WTC11 (cell line): ENCODE results near the gene MSI2.

ENCODE experiments used
- CBFB ChIP-seq: sonication (generic); formaldehyde crosslinking; IDR thresholded peaks from 2 replicates; pipeline ENCODE4 v1.8.1; 2022; ENCODE audit warnings: mild to moderate bottlenecking, low read depth, missing genetic modification reagents
- ESRRA ChIP-seq: sonication (generic); formaldehyde crosslinking; IDR thresholded peaks from 2 replicates; pipeline ENCODE4 v1.8.1; 2022; ENCODE audit warnings: mild to moderate bottlenecking, missing genetic modification reagents, borderline replicate concordance
- GTF2I ChIP-seq: fragments of 250-450 bp; sonication (Bioruptor Pico); conservative IDR thresholded peaks from 2 replicates; pipeline ENCODE4 v1.4.0; 2021; ENCODE audit warnings: mild to moderate bottlenecking
- NR2C2 ChIP-seq: sonication (generic); formaldehyde crosslinking; IDR thresholded peaks from 2 replicates; pipeline ENCODE4 v1.8.0; 2022; ENCODE audit warnings: mild to moderate bottlenecking, missing genetic modification reagents
- SP1 ChIP-seq: sonication (generic); formaldehyde crosslinking; conservative IDR thresholded peaks from 2 replicates; pipeline ENCODE4 v1.8.1; 2022; ENCODE audit warnings: missing genetic modification reagents
- TCF7 ChIP-seq: sonication (generic); formaldehyde crosslinking; IDR thresholded peaks from 2 replicates; pipeline ENCODE4 v1.8.0; 2022; ENCODE audit warnings: mild to moderate bottlenecking, low read depth, missing genetic modification reagents, moderate library complexity
- TEAD4 ChIP-seq: sonication (generic); formaldehyde crosslinking; IDR thresholded peaks from 2 replicates; pipeline ENCODE4 v1.8.0; 2022; ENCODE audit warnings: mild to moderate bottlenecking, missing genetic modification reagents
- ZNF232 ChIP-seq: sonication (generic); formaldehyde crosslinking; IDR thresholded peaks from 2 replicates; pipeline ENCODE4 v1.8.0; 2022; ENCODE audit warnings: mild to moderate bottlenecking, missing genetic modification reagents
- TF ChIP-seq, protein P1 (sequence below): fragments of 200-600 bp; IDR thresholded peaks from 2 replicates; pipeline ENCODE4 v1.8.0; 2022; ENCODE audit warnings: antibody characterized with exemption
- TF ChIP-seq, protein P2 (sequence below): sonication (generic); formaldehyde crosslinking; IDR thresholded peaks from 2 replicates; pipeline ENCODE4 v1.8.0; 2022; ENCODE audit warnings: missing genetic modification reagents
- TF ChIP-seq, protein P3 (sequence below): sonication (generic); formaldehyde crosslinking; IDR thresholded peaks from 2 replicates; pipeline ENCODE4 v1.8.1; 2022; ENCODE audit warnings: mild to moderate bottlenecking, missing genetic modification reagents, moderate library complexity, borderline replicate concordance
- TF ChIP-seq, protein P4 (sequence below): sonication (generic); formaldehyde crosslinking; conservative IDR thresholded peaks from 2 replicates; pipeline ENCODE4 v1.8.1; 2023; ENCODE audit warnings: mild to moderate bottlenecking, low read depth, missing genetic modification reagents, moderate library complexity
- TF ChIP-seq, protein P5 (sequence below): sonication (generic); formaldehyde crosslinking; IDR thresholded peaks from 2 replicates; pipeline ENCODE4 v1.8.1; 2023; ENCODE audit warnings: mild to moderate bottlenecking, missing genetic modification reagents, moderate library complexity

DNA sequence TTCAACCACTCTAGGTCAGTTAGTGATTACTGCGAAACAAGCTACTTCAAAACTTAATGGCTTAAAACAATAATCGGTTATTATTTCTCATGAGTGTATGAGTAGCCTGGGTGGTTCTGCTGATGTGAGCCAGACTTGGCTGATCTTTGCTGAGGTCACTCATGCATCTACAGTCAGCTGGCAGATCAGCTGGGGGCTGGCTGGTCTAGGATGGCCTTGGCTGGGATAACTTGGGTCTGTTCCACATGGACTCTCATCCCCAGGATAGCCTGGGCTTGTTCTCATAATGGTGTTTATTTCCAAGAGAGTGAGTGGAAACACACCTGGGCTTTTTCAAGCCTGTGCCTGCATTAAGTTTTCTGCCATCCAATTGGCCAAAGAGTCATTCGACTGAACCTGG, 475.7 kb downstream of the MSI2 start:
- TF ChIP-seq, protein P1, sequence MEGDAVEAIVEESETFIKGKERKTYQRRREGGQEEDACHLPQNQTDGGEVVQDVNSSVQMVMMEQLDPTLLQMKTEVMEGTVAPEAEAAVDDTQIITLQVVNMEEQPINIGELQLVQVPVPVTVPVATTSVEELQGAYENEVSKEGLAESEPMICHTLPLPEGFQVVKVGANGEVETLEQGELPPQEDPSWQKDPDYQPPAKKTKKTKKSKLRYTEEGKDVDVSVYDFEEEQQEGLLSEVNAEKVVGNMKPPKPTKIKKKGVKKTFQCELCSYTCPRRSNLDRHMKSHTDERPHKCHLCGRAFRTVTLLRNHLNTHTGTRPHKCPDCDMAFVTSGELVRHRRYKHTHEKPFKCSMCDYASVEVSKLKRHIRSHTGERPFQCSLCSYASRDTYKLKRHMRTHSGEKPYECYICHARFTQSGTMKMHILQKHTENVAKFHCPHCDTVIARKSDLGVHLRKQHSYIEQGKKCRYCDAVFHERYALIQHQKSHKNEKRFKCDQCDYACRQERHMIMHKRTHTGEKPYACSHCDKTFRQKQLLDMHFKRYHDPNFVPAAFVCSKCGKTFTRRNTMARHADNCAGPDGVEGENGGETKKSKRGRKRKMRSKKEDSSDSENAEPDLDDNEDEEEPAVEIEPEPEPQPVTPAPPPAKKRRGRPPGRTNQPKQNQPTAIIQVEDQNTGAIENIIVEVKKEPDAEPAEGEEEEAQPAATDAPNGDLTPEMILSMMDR = no peak
- TF ChIP-seq, protein P2, sequence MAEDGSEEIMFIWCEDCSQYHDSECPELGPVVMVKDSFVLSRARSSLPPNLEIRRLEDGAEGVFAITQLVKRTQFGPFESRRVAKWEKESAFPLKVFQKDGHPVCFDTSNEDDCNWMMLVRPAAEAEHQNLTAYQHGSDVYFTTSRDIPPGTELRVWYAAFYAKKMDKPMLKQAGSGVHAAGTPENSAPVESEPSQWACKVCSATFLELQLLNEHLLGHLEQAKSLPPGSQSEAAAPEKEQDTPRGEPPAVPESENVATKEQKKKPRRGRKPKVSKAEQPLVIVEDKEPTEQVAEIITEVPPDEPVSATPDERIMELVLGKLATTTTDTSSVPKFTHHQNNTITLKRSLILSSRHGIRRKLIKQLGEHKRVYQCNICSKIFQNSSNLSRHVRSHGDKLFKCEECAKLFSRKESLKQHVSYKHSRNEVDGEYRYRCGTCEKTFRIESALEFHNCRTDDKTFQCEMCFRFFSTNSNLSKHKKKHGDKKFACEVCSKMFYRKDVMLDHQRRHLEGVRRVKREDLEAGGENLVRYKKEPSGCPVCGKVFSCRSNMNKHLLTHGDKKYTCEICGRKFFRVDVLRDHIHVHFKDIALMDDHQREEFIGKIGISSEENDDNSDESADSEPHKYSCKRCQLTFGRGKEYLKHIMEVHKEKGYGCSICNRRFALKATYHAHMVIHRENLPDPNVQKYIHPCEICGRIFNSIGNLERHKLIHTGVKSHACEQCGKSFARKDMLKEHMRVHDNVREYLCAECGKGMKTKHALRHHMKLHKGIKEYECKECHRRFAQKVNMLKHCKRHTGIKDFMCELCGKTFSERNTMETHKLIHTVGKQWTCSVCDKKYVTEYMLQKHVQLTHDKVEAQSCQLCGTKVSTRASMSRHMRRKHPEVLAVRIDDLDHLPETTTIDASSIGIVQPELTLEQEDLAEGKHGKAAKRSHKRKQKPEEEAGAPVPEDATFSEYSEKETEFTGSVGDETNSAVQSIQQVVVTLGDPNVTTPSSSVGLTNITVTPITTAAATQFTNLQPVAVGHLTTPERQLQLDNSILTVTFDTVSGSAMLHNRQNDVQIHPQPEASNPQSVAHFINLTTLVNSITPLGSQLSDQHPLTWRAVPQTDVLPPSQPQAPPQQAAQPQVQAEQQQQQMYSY (CRISPR knock-in tag) = no peak
- TF ChIP-seq CBFB (no peak), TCF7 (CRISPR knock-in tag) (no peak), TEAD4 (CRISPR knock-in tag) (no peak), ZNF232 (no peak), GTF2I (CRISPR knock-in tag) (no peak), NR2C2 (CRISPR knock-in tag) (no peak), ESRRA (CRISPR knock-in tag) (no peak), SP1 (CRISPR knock-in tag) (no peak)
- TF ChIP-seq, protein P3, sequence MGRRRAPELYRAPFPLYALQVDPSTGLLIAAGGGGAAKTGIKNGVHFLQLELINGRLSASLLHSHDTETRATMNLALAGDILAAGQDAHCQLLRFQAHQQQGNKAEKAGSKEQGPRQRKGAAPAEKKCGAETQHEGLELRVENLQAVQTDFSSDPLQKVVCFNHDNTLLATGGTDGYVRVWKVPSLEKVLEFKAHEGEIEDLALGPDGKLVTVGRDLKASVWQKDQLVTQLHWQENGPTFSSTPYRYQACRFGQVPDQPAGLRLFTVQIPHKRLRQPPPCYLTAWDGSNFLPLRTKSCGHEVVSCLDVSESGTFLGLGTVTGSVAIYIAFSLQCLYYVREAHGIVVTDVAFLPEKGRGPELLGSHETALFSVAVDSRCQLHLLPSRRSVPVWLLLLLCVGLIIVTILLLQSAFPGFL (CRISPR knock-in tag) = no peak
- TF ChIP-seq, protein P4, sequence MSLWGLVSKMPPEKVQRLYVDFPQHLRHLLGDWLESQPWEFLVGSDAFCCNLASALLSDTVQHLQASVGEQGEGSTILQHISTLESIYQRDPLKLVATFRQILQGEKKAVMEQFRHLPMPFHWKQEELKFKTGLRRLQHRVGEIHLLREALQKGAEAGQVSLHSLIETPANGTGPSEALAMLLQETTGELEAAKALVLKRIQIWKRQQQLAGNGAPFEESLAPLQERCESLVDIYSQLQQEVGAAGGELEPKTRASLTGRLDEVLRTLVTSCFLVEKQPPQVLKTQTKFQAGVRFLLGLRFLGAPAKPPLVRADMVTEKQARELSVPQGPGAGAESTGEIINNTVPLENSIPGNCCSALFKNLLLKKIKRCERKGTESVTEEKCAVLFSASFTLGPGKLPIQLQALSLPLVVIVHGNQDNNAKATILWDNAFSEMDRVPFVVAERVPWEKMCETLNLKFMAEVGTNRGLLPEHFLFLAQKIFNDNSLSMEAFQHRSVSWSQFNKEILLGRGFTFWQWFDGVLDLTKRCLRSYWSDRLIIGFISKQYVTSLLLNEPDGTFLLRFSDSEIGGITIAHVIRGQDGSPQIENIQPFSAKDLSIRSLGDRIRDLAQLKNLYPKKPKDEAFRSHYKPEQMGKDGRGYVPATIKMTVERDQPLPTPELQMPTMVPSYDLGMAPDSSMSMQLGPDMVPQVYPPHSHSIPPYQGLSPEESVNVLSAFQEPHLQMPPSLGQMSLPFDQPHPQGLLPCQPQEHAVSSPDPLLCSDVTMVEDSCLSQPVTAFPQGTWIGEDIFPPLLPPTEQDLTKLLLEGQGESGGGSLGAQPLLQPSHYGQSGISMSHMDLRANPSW (CRISPR knock-in tag) = no peak
- TF ChIP-seq, protein P5, sequence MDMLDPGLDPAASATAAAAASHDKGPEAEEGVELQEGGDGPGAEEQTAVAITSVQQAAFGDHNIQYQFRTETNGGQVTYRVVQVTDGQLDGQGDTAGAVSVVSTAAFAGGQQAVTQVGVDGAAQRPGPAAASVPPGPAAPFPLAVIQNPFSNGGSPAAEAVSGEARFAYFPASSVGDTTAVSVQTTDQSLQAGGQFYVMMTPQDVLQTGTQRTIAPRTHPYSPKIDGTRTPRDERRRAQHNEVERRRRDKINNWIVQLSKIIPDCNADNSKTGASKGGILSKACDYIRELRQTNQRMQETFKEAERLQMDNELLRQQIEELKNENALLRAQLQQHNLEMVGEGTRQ = no peak
